Measurements from ENCODE around the gene ENDOG.
"Not testable (repeated sequence)": the region's sequence is repeated elsewhere in the genome, so short reads cannot be mapped to it uniquely, and the experiment has no call there.

- TF ChIP-seq EP300, POLR2A, POLR2AphosphoS5 (IDR thresholded peaks at IDR 0.05): not testable (repeated sequence)
- TF ChIP-seq, protein P1, sequence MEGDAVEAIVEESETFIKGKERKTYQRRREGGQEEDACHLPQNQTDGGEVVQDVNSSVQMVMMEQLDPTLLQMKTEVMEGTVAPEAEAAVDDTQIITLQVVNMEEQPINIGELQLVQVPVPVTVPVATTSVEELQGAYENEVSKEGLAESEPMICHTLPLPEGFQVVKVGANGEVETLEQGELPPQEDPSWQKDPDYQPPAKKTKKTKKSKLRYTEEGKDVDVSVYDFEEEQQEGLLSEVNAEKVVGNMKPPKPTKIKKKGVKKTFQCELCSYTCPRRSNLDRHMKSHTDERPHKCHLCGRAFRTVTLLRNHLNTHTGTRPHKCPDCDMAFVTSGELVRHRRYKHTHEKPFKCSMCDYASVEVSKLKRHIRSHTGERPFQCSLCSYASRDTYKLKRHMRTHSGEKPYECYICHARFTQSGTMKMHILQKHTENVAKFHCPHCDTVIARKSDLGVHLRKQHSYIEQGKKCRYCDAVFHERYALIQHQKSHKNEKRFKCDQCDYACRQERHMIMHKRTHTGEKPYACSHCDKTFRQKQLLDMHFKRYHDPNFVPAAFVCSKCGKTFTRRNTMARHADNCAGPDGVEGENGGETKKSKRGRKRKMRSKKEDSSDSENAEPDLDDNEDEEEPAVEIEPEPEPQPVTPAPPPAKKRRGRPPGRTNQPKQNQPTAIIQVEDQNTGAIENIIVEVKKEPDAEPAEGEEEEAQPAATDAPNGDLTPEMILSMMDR (IDR thresholded peaks at IDR 0.05): not testable (repeated sequence)
These were observed 24.9 kb downstream of the ENDOG start for GRCh38 chr9:128843171-128843570.
